Rectal smooth muscle tissue (tissue), 1 donor: Measurements from ENCODE around the gene ADGRF1.
"Not testable (repeated sequence)": the region's sequence is repeated elsewhere in the genome, so short reads cannot be mapped to it uniquely, and the experiment has no call there.

Source experiments
- H3K27ac ChIP-seq: one replicate; pipeline ENCODE4 v1.7.0; 2013; ENCODE audit warnings: low read depth, low read length, inconsistent platforms
- H3K27me3 ChIP-seq: one replicate; pipeline ENCODE4 v1.7.0; 2013; ENCODE audit warnings: low read length; ENCODE audit not compliant: control insufficient read depth, insufficient read depth
- H3K36me3 ChIP-seq: one replicate; pipeline ENCODE4 v1.7.0; 2013; ENCODE audit warnings: low read length; ENCODE audit not compliant: control insufficient read depth, insufficient read depth
- H3K4me1 ChIP-seq: one replicate; pipeline ENCODE4 v1.7.0; 2013; ENCODE audit warnings: low read length; ENCODE audit not compliant: control insufficient read depth, insufficient read depth
- H3K4me3 ChIP-seq: one replicate; pipeline ENCODE4 v1.7.0; 2013; ENCODE audit warnings: low read length
- H3K9ac ChIP-seq: one replicate; pipeline ENCODE4 v1.7.0; 2013; ENCODE audit warnings: low read length

The ADGRF1 gene

GRCh38 chr6:47005486-47005885 is 36.6 kb downstream of the ADGRF1 start:
- no peak overlapping the region for H3K9ac ChIP-seq
- no peaks in the 10 kb centered on the region for H3K4me1 ChIP-seq
- H3K36me3 ChIP-seq = no peaks in the 10 kb centered on the region
- H3K27me3 ChIP-seq = no peaks in the 10 kb centered on the region
- H3K27ac ChIP-seq = no peak overlapping the region
- no peak overlapping the region for H3K4me3 ChIP-seq

- H3K4me3 ChIP-seq = no peak overlapping the region
- H3K4me1 ChIP-seq = no peaks in the 10 kb centered on the region
- H3K27me3 ChIP-seq = no peaks in the 10 kb centered on the region
- H3K36me3 ChIP-seq = no peaks in the 10 kb centered on the region
- H3K9ac ChIP-seq = no peak overlapping the region
- no peak overlapping the region for H3K27ac ChIP-seq
These were observed 37.7 kb downstream of the ADGRF1 start for GRCh38 chr6:47004463-47004862.

- no peaks in the 10 kb centered on the region for H3K36me3 ChIP-seq
- H3K4me3 ChIP-seq = no peak overlapping the region
- no peak overlapping the region for H3K9ac ChIP-seq
- H3K27ac ChIP-seq = no peak overlapping the region
- H3K4me1 ChIP-seq = no peaks in the 10 kb centered on the region
- H3K27me3 ChIP-seq = no peaks in the 10 kb centered on the region
These were observed 41.3 kb downstream of the ADGRF1 start for GRCh38 chr6:47000842-47001241.

GRCh38 chr6:46998436-46999017 is 43.6 kb downstream of the ADGRF1 start:
- Histone ChIP-seq H3K9ac (no peak overlapping the region), H3K36me3 (no peaks in the 10 kb centered on the region), H3K4me3 (no peak overlapping the region), H3K27ac (no peak overlapping the region), H3K4me1 (no peaks in the 10 kb centered on the region), H3K27me3 (no peaks in the 10 kb centered on the region)

- H3K36me3 ChIP-seq = no peaks in the 10 kb centered on the region
- H3K27me3 ChIP-seq = no peaks in the 10 kb centered on the region
- H3K4me3 ChIP-seq = no peak overlapping the region
- H3K9ac ChIP-seq = no peak overlapping the region
- H3K4me1 ChIP-seq = no peaks in the 10 kb centered on the region
- H3K27ac ChIP-seq = no peak overlapping the region
These were observed 44.5 kb downstream of the ADGRF1 start for GRCh38 chr6:46997646-46998045.

GRCh38 chr6:46996860-46997641 is 45.1 kb downstream of the ADGRF1 start:
- no peak overlapping the region for H3K4me3 ChIP-seq
- H3K27ac ChIP-seq = no peak overlapping the region
- H3K9ac ChIP-seq = no peak overlapping the region
- no peaks in the 10 kb centered on the region for H3K4me1 ChIP-seq
- H3K27me3 ChIP-seq = no peaks in the 10 kb centered on the region
- no peaks in the 10 kb centered on the region for H3K36me3 ChIP-seq

- Histone ChIP-seq H3K4me1 (no peaks in the 10 kb centered on the region), H3K27ac (no peak overlapping the region), H3K9ac (no peak overlapping the region), H3K4me3 (no peak overlapping the region), H3K27me3 (no peaks in the 10 kb centered on the region), H3K36me3 (no peaks in the 10 kb centered on the region)
These were observed 47.2 kb downstream of the ADGRF1 start for GRCh38 chr6:46994933-46995332.

GRCh38 chr6:46993846-46994245 is 48.3 kb downstream of the ADGRF1 start:
- H3K36me3 ChIP-seq = no peaks in the 10 kb centered on the region
- no peaks in the 10 kb centered on the region for H3K27me3 ChIP-seq
- H3K9ac ChIP-seq = no peak overlapping the region
- H3K27ac ChIP-seq = no peak overlapping the region
- H3K4me3 ChIP-seq = no peak overlapping the region
- H3K4me1 ChIP-seq = no peaks in the 10 kb centered on the region

GRCh38 chr6:46992391-46992790 is 49.7 kb downstream of the ADGRF1 start:
- not testable (repeated sequence) for H3K27ac ChIP-seq, H3K9ac ChIP-seq, H3K4me1 ChIP-seq, H3K4me3 ChIP-seq, H3K27me3 ChIP-seq, H3K36me3 ChIP-seq

- not testable (repeated sequence) for H3K9ac ChIP-seq, H3K4me1 ChIP-seq, H3K27ac ChIP-seq, H3K4me3 ChIP-seq, H3K36me3 ChIP-seq, H3K27me3 ChIP-seq
These were observed 51.2 kb downstream of the ADGRF1 start for GRCh38 chr6:46990818-46991510.

GRCh38 chr6:46990031-46990644 is 52.0 kb downstream of the ADGRF1 start:
- no peak overlapping the region for H3K9ac ChIP-seq

GRCh38 chr6:46989398-46989797 is 52.7 kb downstream of the ADGRF1 start:
- Histone ChIP-seq H3K9ac (no peak overlapping the region), H3K36me3 (no peaks in the 10 kb centered on the region), H3K27ac (no peak overlapping the region), H3K4me1 (no peaks in the 10 kb centered on the region), H3K4me3 (no peak overlapping the region), H3K27me3 (no peaks in the 10 kb centered on the region)

More at GRCh38 chr6:46990031-46990644, 52.0 kb downstream of the ADGRF1 start:
- Histone ChIP-seq H3K27me3 (no peaks in the 10 kb centered on the region), H3K4me3 (no peak overlapping the region), H3K27ac (no peak overlapping the region), H3K4me1 (no peaks in the 10 kb centered on the region), H3K36me3 (no peaks in the 10 kb centered on the region)
